Gastroesophageal sphincter (tissue), 4 donors: ENCODE measurements around the gene APBA2. TPM values are rescaled to one million over a fixed set of nuclear protein-coding genes. Genes with fewer than 3 reads are reported as not detected.

ENCODE experiments used
- ATAC-seq: fragments of 150-250 bp; one replicate; pipeline ENCODE4 v1.9.1; 2016; ENCODE audit warnings: mild to moderate bottlenecking, moderate library complexity
- H3K27ac ChIP-seq, 4 donors: fragments of 200-600 bp; sonication (generic) in 3 of 4; 1 replicate in 3 of 4; 2 replicates in 1 of 4; pipeline ENCODE4 v1.5.1; 2016 to 2019
- H3K27me3 ChIP-seq: fragments of 200-600 bp; sonication (generic); one replicate; pipeline ENCODE4 v1.5.1; 2019
- H3K36me3 ChIP-seq, 2 donors: fragments of 200-600 bp; sonication (generic); one replicate each; pipeline ENCODE4 v1.5.1; 2019; ENCODE audit warnings: control low read depth in 1 of 2
- H3K4me1 ChIP-seq, 3 donors: fragments of 200-600 bp; sonication (generic); 1 replicate in 2 of 3; 2 replicates in 1 of 3; pipeline ENCODE4 v1.5.1; 2016 to 2019; ENCODE audit warnings: control low read depth in 2 of 3
- H3K4me3 ChIP-seq, 2 donors: fragments of 200-600 bp; sonication (generic); one replicate each; pipeline ENCODE4 v1.5.1; 2019; ENCODE audit warnings: mild to moderate bottlenecking in 1 of 2, moderate library complexity in 1 of 2
- H3K9me3 ChIP-seq, 3 donors: fragments of 200-600 bp; sonication (generic); one replicate each; pipeline ENCODE4 v1.5.1; 2017 to 2019; ENCODE audit warnings: control low read depth in 2 of 3
- CTCF ChIP-seq, 4 experiments: fragments of 200-600 bp in 2 of 4; fragments of 450-650 bp in 2 of 4; sonication (generic) in 1 of 4; IDR thresholded peaks; one replicate each; pipeline ENCODE4 v1.5.1; 2017 to 2019; ENCODE audit warnings: antibody characterized with exemption in 4 of 4, mild to moderate bottlenecking in 2 of 4, moderate library complexity in 2 of 4
- EP300 ChIP-seq: sonication (generic); formaldehyde crosslinking; IDR thresholded peaks from one replicate; pipeline ENCODE4 v1.6.1; 2017; ENCODE audit warnings: antibody characterized with exemption, mild to moderate bottlenecking
- POLR2A ChIP-seq, 2 donors: fragments of 450-650 bp; IDR thresholded peaks; one replicate each; pipeline ENCODE4 v1.6.1; 2017; ENCODE audit warnings: antibody characterized with exemption in 2 of 2, mild to moderate bottlenecking in 2 of 2, moderate library complexity in 1 of 2
- POLR2AphosphoS5 ChIP-seq: sonication (generic); formaldehyde crosslinking; IDR thresholded peaks from one replicate; pipeline ENCODE4 v1.6.1; 2017; ENCODE audit warnings: antibody characterized with exemption
- WGBS, 2 donors: methylation state at CpG; one replicate each; pipeline ENCODE4 v1.1.5; 2018; ENCODE audit warnings: low coverage in 1 of 2; 5-methylcytosine and 5-hydroxymethylcytosine counted together
- total RNA-seq, 4 donors: library from RNA; depleted of rRNA; stranded (reverse); fragments of >200 nt; gene quantifications; one replicate each; pipeline ENCODE4 v1.1.0, GENCODE V29; 2016

Gene APBA2
- total RNA-seq, 4 donors from 2014 or later = 3.1 to 14.9 (median 4.2) TPM

DNA sequence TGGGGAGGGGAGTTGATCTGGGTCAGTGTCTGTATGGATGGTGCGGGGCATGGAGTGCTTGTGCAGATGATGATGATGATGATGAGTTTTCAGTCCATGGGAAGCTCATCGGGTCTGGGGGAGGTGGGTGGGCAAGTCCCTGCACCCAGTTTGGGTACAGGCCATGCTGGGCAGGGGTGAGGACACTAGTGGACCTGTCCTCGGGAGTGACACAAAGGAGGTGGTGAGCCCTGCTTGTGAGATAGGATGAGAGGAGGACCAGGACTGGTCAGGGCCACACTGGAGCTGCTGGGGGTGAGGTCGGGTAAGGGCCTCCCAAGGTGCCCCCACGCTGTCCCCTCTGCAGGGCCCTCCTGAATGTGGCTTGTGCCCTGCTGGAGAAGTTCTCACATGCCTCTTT lies 177.9 kb downstream of the APBA2 start:
- Histone ChIP-seq H3K27me3 (peaks cover 5% of the 10 kb centered on the region), H3K36me3 (no peaks in the 10 kb centered on the region), H3K4me3 (no peak overlapping the region), H3K9me3 (no peaks in the 10 kb centered on the region), H3K4me1 (no peaks in the 10 kb centered on the region), H3K27ac (no peak overlapping the region)
- no peak for ATAC-seq
- TF ChIP-seq POLR2A (IDR thresholded peaks at IDR 0.05) (no peak), EP300 (no peak), CTCF (IDR thresholded peaks at IDR 0.05) (no peak), POLR2AphosphoS5 (no peak)
- 83% methylated on average over 1 of the region's 5 CpGs; no CpG with 5 or more reads in 1 of the 2 donors for WGBS, 2 donors

GRCh38 chr15:29064290-29064689 lies 178.5 kb downstream of the APBA2 start:
- Histone ChIP-seq H3K27me3 (peaks cover 5% of the 10 kb centered on the region), H3K27ac (no peak overlapping the region), H3K9me3 (peaks cover 0 to 2% (median 0%) of the 10 kb centered on the region in 3 donors), H3K36me3 (no peaks in the 10 kb centered on the region), H3K4me3 (no peak overlapping the region), H3K4me1 (no peaks in the 10 kb centered on the region)
- no peak for ATAC-seq
- no peak for TF ChIP-seq EP300
- no peak for TF ChIP-seq CTCF (IDR thresholded peaks at IDR 0.05)
- TF ChIP-seq POLR2A (IDR thresholded peaks at IDR 0.05) = no peak
- no peak for TF ChIP-seq POLR2AphosphoS5
- 75 to 100% methylated on average over 1 of the region's 8 CpGs for WGBS, 2 donors

- no peaks in the 10 kb centered on the region for H3K4me1 ChIP-seq
- H3K9me3 ChIP-seq = peaks cover 0 to 6% (median 0%) of the 10 kb centered on the region in 3 donors
- TF ChIP-seq EP300 = no peak
- TF ChIP-seq POLR2AphosphoS5 = no peak
- TF ChIP-seq CTCF (IDR thresholded peaks at IDR 0.05) = no peak
- no peak for TF ChIP-seq POLR2A (IDR thresholded peaks at IDR 0.05)
- peaks cover 5% of the 10 kb centered on the region for H3K27me3 ChIP-seq
- WGBS, 2 donors = 89 to 93% methylated on average over 4 to 8 of the region's 8 CpGs
- no peak overlapping the region for H3K4me3 ChIP-seq
- H3K27ac ChIP-seq = no peak overlapping the region
- H3K36me3 ChIP-seq = no peaks in the 10 kb centered on the region
- no peak for ATAC-seq
Observed at GRCh38 chr15:29064731-29065130, 179.0 kb downstream of the APBA2 start.

DNA sequence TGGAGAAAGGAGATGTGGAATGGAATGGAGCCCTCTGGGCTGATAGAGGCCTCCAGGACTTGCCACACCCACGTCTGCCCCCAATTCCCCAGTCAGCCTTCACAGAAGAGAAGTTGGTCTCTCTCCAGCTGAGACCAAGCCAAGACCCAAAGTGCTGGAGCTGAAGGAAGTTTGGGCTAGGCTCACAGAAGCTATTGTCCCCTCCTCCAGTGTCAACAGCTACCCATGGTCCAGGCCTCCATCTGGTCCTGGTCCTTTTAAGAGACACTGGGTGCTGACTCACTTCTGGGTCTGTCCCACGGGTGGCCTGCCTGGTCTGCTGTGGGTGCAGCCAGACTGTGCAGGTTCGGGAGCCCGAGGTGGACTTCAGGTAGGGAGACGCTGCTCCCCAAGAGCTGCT lies 179.8 kb downstream of the APBA2 start:
- Histone ChIP-seq H3K4me3 (no peak overlapping the region), H3K27ac (no peak overlapping the region), H3K27me3 (peaks cover 5% of the 10 kb centered on the region), H3K4me1 (no peaks in the 10 kb centered on the region), H3K9me3 (peaks cover 0 to 8% (median 0%) of the 10 kb centered on the region in 3 donors), H3K36me3 (no peaks in the 10 kb centered on the region)
- TF ChIP-seq POLR2A (IDR thresholded peaks at IDR 0.05) (no peak), EP300 (no peak), POLR2AphosphoS5 (no peak), CTCF (IDR thresholded peaks at IDR 0.05) (no peak)
- 29% methylated on average over 1 of the region's 5 CpGs; no CpG with 5 or more reads in 1 of the 2 donors for WGBS, 2 donors
- no peak for ATAC-seq

DNA sequence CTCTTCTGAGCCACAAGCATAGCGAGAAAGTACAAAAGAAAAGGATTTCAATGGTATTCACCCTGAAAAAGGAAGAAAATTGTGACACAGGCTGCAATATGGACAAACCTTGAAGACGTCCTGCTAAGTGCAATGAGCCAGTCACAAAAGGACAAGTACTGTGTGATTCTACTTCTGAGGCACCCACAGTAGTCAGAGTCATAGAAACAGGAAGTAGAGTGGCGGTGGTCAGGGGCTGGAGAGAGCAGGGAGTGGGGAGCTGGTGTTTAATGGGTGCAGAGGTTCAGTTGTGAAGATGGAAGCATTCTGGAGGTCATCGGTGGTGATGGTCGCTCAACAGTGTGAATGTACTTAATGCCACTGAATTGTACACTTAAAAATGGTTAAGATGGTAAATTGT lies 180.5 kb downstream of the APBA2 start:
- H3K36me3 ChIP-seq = no peaks in the 10 kb centered on the region

More for the DNA sequence above, 180.5 kb downstream of the APBA2 start:
- H3K4me3 ChIP-seq = no peak overlapping the region
- 82% methylated on average over 5 of the region's 5 CpGs; no CpG with 5 or more reads in 1 of the 2 donors for WGBS, 2 donors
- TF ChIP-seq CTCF (IDR thresholded peaks at IDR 0.05) (no peak), POLR2A (IDR thresholded peaks at IDR 0.05) (no peak), POLR2AphosphoS5 (no peak), EP300 (no peak)
- peaks cover 0 to 8% (median 0%) of the 10 kb centered on the region in 3 donors for H3K9me3 ChIP-seq
- H3K27ac ChIP-seq = no peak overlapping the region
- no peaks in the 10 kb centered on the region for H3K4me1 ChIP-seq
- ATAC-seq = no peak
- H3K27me3 ChIP-seq = peaks cover 5% of the 10 kb centered on the region
